ENCODE data around the gene FRRS1. TPM values are rescaled to one million over a fixed set of nuclear protein-coding genes. Genes with fewer than 3 reads are reported as not detected.
A peak's percentile ranks its signal among the peaks of the same experiment; 100 is the strongest.

FRRS1 gene
- total RNA-seq, 1 donor from 2014 or later = 9.1 TPM

DNA sequence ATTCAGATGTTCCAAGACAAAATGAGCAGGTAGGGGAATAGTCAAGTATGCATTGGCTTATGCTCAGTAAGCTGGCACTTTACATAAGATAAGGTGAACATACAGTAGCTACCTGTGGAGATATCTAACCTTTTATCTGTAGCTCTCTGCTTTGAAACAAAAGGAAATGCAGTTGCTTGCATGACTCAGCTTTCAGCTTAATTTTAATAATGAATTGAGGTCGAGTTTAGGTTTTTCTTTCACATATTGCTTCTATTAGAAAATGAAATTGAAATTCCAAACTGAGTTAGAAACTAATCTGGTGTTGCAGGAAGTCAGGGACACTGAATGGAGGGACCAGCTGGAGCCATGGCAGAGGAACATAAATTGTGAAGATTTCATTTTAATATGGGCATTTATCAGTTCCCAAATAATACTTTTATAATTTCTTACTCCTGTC, 8.3 kb downstream of the FRRS1 start:
- H3K4me1 ChIP-seq = peaks cover 34% of the 10 kb centered on the region
- TF ChIP-seq, protein P1, sequence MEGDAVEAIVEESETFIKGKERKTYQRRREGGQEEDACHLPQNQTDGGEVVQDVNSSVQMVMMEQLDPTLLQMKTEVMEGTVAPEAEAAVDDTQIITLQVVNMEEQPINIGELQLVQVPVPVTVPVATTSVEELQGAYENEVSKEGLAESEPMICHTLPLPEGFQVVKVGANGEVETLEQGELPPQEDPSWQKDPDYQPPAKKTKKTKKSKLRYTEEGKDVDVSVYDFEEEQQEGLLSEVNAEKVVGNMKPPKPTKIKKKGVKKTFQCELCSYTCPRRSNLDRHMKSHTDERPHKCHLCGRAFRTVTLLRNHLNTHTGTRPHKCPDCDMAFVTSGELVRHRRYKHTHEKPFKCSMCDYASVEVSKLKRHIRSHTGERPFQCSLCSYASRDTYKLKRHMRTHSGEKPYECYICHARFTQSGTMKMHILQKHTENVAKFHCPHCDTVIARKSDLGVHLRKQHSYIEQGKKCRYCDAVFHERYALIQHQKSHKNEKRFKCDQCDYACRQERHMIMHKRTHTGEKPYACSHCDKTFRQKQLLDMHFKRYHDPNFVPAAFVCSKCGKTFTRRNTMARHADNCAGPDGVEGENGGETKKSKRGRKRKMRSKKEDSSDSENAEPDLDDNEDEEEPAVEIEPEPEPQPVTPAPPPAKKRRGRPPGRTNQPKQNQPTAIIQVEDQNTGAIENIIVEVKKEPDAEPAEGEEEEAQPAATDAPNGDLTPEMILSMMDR (IDR thresholded peaks at IDR 0.05) = no peak
- no peak overlapping the region for H3K4me3 ChIP-seq
- H3K27ac ChIP-seq = no peak overlapping the region
- intact Hi-C loops (cut with DNase I) = no loop called here
- ATAC-seq = no peak
- no peaks in the 10 kb centered on the region for H3K36me3 ChIP-seq
- no peaks in the 10 kb centered on the region for H3K27me3 ChIP-seq (ENCODE audit: low read depth)
- no peaks in the 10 kb centered on the region for H3K9me3 ChIP-seq
- DNase-seq = no peak

DNA sequence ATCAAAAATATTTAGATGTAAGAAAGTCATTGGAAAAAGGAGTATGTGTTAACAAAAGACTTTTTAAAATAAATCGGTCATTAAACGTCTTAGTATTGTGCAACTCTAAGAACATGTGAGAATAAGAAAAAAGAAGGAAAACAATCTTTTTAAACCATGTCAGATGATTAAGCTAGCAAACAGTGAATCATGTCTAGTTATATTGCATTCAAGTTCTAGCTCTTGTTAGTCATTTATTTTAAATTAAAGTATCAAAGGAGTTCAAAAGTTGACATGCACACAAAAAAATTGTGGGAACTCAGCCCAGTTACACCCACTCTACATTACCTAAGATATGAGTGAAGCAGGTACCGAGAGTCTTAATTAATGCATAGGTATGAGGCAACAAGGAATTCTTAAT, 9.8 kb downstream of the FRRS1 start:
- Histone ChIP-seq H3K4me1 (peaks cover 23% of the 10 kb centered on the region), H3K36me3 (no peaks in the 10 kb centered on the region), H3K27me3 (ENCODE audit: low read depth) (no peaks in the 10 kb centered on the region), H3K27ac (no peak overlapping the region), H3K9me3 (no peaks in the 10 kb centered on the region), H3K4me3 (no peak overlapping the region)
- ATAC-seq = peak in 1 of 2 donors; percentile 64
- TF ChIP-seq, protein P1 (IDR thresholded peaks at IDR 0.05) = no peak
- intact Hi-C loops (cut with DNase I) = no loop called here
- DNase-seq = no peak

GRCh38 chr1:99755664-99756063, 10.8 kb downstream of the FRRS1 start:
- Histone ChIP-seq H3K27ac (no peak overlapping the region), H3K4me3 (no peak overlapping the region), H3K36me3 (no peaks in the 10 kb centered on the region), H3K9me3 (no peaks in the 10 kb centered on the region), H3K27me3 (ENCODE audit: low read depth) (no peaks in the 10 kb centered on the region), H3K4me1 (peaks cover 23% of the 10 kb centered on the region)
- TF ChIP-seq, protein P1 (IDR thresholded peaks at IDR 0.05) = no peak
- ATAC-seq = peak in 1 of 2 donors; percentile 51
- intact Hi-C loops (cut with DNase I) = no loop called here
- no peak for DNase-seq

DNA sequence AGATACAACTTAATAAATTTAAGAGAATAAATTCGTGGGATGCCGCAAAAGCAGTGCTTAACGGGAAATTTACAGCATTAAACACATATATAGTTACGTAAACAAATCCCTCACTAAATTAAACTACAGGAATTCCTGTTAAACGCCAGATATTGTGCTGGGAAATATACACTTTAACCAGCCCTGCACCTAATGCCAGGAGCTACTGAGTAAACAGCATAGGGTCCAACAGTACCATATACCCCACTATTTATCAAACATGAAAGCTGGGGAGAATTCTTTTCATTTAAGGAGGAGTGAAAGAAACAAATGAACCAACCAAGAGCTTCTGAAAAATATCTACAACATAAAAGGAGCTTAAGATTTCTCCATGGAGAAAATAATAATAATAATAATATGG, 11.7 kb downstream of the FRRS1 start:
- DNase-seq = no peak
- intact Hi-C loops (cut with DNase I) = no loop called here
- peaks cover 23% of the 10 kb centered on the region for H3K4me1 ChIP-seq
- H3K27ac ChIP-seq = no peak overlapping the region
- H3K9me3 ChIP-seq = no peaks in the 10 kb centered on the region
- TF ChIP-seq, protein P1 (IDR thresholded peaks at IDR 0.05) = no peak
- no peak for ATAC-seq
- no peaks in the 10 kb centered on the region for H3K36me3 ChIP-seq
- H3K4me3 ChIP-seq = no peak overlapping the region
- H3K27me3 ChIP-seq (ENCODE audit: low read depth) = no peaks in the 10 kb centered on the region

DNA sequence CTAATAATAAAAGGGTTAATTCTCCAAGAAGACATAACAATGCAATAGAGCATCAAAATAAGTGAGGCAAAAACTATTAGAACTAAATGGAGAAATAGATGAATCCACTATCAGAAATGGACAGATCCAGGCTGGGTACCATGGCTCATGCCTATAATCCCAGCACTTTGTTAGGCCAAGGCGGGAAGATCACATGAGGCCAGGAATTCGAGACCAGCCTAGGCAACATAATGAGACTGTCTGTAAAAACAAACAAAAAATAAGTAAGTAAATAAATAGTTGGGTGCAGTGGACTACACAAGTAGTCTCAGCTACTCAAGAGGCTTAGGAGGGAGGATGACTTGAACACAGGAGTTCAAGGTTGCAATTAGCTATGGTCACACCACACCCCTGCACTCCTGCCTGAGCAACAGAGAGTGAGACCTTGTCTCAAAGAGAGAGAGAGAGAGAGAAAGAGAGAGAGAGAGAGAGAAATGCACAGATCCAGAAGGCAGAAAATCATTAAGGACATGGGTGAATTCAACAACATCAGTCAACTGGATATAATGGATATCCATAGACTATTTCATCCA, 12.3 kb downstream of the FRRS1 start:
- H3K27ac ChIP-seq = no peak overlapping the region
- H3K4me3 ChIP-seq = no peak overlapping the region
- no peaks in the 10 kb centered on the region for H3K36me3 ChIP-seq
- intact Hi-C loops (cut with DNase I) = no loop called here
- H3K9me3 ChIP-seq = no peaks in the 10 kb centered on the region
- ATAC-seq = no peak
- TF ChIP-seq, protein P1 (IDR thresholded peaks at IDR 0.05) = no peak
- no peak for DNase-seq
- H3K4me1 ChIP-seq = peaks cover 18% of the 10 kb centered on the region
- no peaks in the 10 kb centered on the region for H3K27me3 ChIP-seq (ENCODE audit: low read depth)
